WTC11 (cell line): Measurements from ENCODE around the gene CARS1. TPM values are rescaled to one million over a fixed set of nuclear protein-coding genes. Genes with fewer than 3 reads are reported as not detected.

Experiments used
- ATAC-seq: fragments of 200-7000 bp; cut with Tn5 transposase; 2 replicates; pipeline ENCODE4 v1.10.0; 2021; ENCODE audit warnings: mild to moderate bottlenecking, moderate library complexity
- CTCF ChIA-PET: fragments of 300-600 bp; sonication (Branson Sonifier 250); formaldehyde crosslinking; loops from one replicate; lab custom pipeline; 2021; ENCODE audit warnings: antibody characterized with exemption; lab: Charles Lee
- POLR2A ChIA-PET: fragments of 350-600 bp; sonication (Branson Sonifier 250); formaldehyde crosslinking; loops from one replicate; lab custom pipeline; 2021; ENCODE audit warnings: antibody characterized with exemption; lab: Charles Lee
- DNase-seq: peaks from one replicate; pipeline ENCODE4 v3.0.0; 2021; ENCODE audit warnings: low spot score
- H3K27ac Mint-ChIP-seq: 2 replicates; pipeline ENCODE4 v1.8.0; 2021; ENCODE audit warnings: mixed read lengths
- H3K27me3 Mint-ChIP-seq: 2 replicates; pipeline ENCODE4 v1.8.0; 2021; ENCODE audit warnings: low read depth, mild to moderate bottlenecking, moderate library complexity, mixed read lengths
- H3K36me3 Mint-ChIP-seq: 2 replicates; pipeline ENCODE4 v1.8.0; 2021; ENCODE audit warnings: mixed read lengths
- H3K4me1 Mint-ChIP-seq: 2 replicates; pipeline ENCODE4 v1.8.0; 2022; ENCODE audit warnings: mixed read lengths
- H3K4me3 Mint-ChIP-seq: 2 replicates; pipeline ENCODE4 v1.8.0; 2021; ENCODE audit warnings: mild to moderate bottlenecking, moderate library complexity, mixed read lengths
- H3K9me3 Mint-ChIP-seq: 2 replicates; pipeline ENCODE4 v1.8.0; 2021; ENCODE audit warnings: mixed read lengths
- ATF3 ChIP-seq: sonication (generic); formaldehyde crosslinking; conservative IDR thresholded peaks from 2 replicates; pipeline ENCODE4 v1.8.1; 2022; ENCODE audit warnings: mild to moderate bottlenecking, missing genetic modification reagents
- CTCF ChIP-seq: fragments of 200-600 bp; IDR thresholded peaks from 2 replicates; pipeline ENCODE4 v1.8.0; 2022; ENCODE audit warnings: antibody characterized with exemption
- ELF4 ChIP-seq: sonication (generic); formaldehyde crosslinking; IDR thresholded peaks from 2 replicates; pipeline ENCODE4 v1.8.1; 2022; ENCODE audit warnings: low read depth, mild to moderate bottlenecking, moderate library complexity, missing genetic modification reagents
- FOXK1 ChIP-seq: sonication (generic); formaldehyde crosslinking; IDR thresholded peaks from 2 replicates; pipeline ENCODE4 v1.8.0; 2022; ENCODE audit warnings: mild to moderate bottlenecking, moderate library complexity, missing genetic modification reagents
- GRHL2 ChIP-seq: fragments of 250-450 bp; sonication (Bioruptor Pico); IDR thresholded peaks from 2 replicates; pipeline ENCODE4 v1.8.0; 2022; ENCODE audit warnings: mild to moderate bottlenecking, moderate library complexity; ENCODE audit not compliant: insufficient replicate concordance, severe bottlenecking
- GTF2I ChIP-seq: fragments of 250-450 bp; sonication (Bioruptor Pico); conservative IDR thresholded peaks from 2 replicates; pipeline ENCODE4 v1.4.0; 2021; ENCODE audit warnings: mild to moderate bottlenecking
- IRF1 ChIP-seq: sonication (generic); formaldehyde crosslinking; IDR thresholded peaks from 2 replicates; pipeline ENCODE4 v1.8.0; 2023; ENCODE audit warnings: missing genetic modification reagents
- MYBL2 ChIP-seq: sonication (generic); formaldehyde crosslinking; IDR thresholded peaks from 2 replicates; pipeline ENCODE4 v1.8.1; 2023; ENCODE audit warnings: mild to moderate bottlenecking, moderate library complexity, missing genetic modification reagents
- NFYB ChIP-seq: sonication (generic); formaldehyde crosslinking; conservative IDR thresholded peaks from 2 replicates; pipeline ENCODE4 v1.8.0; 2022; ENCODE audit warnings: low read depth, missing genetic modification reagents
- OVOL2 ChIP-seq: fragments of 250-450 bp; sonication (Bioruptor Pico); IDR thresholded peaks from 2 replicates; pipeline ENCODE4 v1.9.0; 2021; ENCODE audit warnings: mild to moderate bottlenecking, borderline replicate concordance
- SOX15 ChIP-seq: fragments of 250-450 bp; sonication (Bioruptor Pico); IDR thresholded peaks from 2 replicates; pipeline ENCODE4 v1.9.0; 2021; ENCODE audit warnings: mild to moderate bottlenecking
- STAT6 ChIP-seq: sonication (generic); formaldehyde crosslinking; conservative IDR thresholded peaks from 2 replicates; pipeline ENCODE4 v1.8.1; 2023; ENCODE audit warnings: mild to moderate bottlenecking, low read depth, missing genetic modification reagents, moderate library complexity
- TCF7 ChIP-seq: sonication (generic); formaldehyde crosslinking; IDR thresholded peaks from 2 replicates; pipeline ENCODE4 v1.8.0; 2022; ENCODE audit warnings: mild to moderate bottlenecking, low read depth, missing genetic modification reagents, moderate library complexity
- TEAD4 ChIP-seq: sonication (generic); formaldehyde crosslinking; IDR thresholded peaks from 2 replicates; pipeline ENCODE4 v1.8.0; 2022; ENCODE audit warnings: mild to moderate bottlenecking, missing genetic modification reagents
- USF1 ChIP-seq: sonication (generic); formaldehyde crosslinking; IDR thresholded peaks from 2 replicates; pipeline ENCODE4 v1.8.0; 2022; ENCODE audit warnings: mild to moderate bottlenecking, missing genetic modification reagents
- ZNF281 ChIP-seq: sonication (generic); formaldehyde crosslinking; IDR thresholded peaks from 2 replicates; pipeline ENCODE4 v1.8.0; 2023; ENCODE audit warnings: mild to moderate bottlenecking, missing genetic modification reagents
- ZNF317 ChIP-seq: sonication (generic); formaldehyde crosslinking; IDR thresholded peaks from 2 replicates; pipeline ENCODE4 v1.8.1; 2023; ENCODE audit warnings: low read depth, mild to moderate bottlenecking, moderate library complexity, missing genetic modification reagents, borderline replicate concordance
- ZNF416 ChIP-seq: fragments of 250-450 bp; sonication (Bioruptor Pico); IDR thresholded peaks from 2 replicates; pipeline ENCODE4 v1.9.0; 2021; ENCODE audit warnings: mild to moderate bottlenecking, inconsistent platforms
- ZSCAN18 ChIP-seq: fragments of 250-450 bp; sonication (Bioruptor Pico); IDR thresholded peaks from 2 replicates; pipeline ENCODE4 v2.1.2; 2022; ENCODE audit warnings: mild to moderate bottlenecking, moderate library complexity
- total RNA-seq: library from RNA; stranded (reverse); gene quantifications from 3 replicates; pipeline ENCODE4 v1.2.3, GENCODE V29; 2021

The CARS1 gene
- total RNA-seq, 1 experiment from 2014 or later, result 92.0 TPM

GRCh38 chr11:3014943-3015342 is 42.3 kb downstream of the CARS1 start:
- DNase-seq, result no peak
- Mint-ChIP-seq H3K4me1 (no peaks in the 10 kb centered on the region), H3K9me3 (no peaks in the 10 kb centered on the region), H3K27ac (no peak overlapping the region), H3K4me3 (no peak overlapping the region)
- CTCF ChIA-PET, result interaction anchor here (1.7 kb wide), 1 partner anchor 22 kb away, joined by 7 read pairs; no protein-coding TSS in a partner anchor
- TF ChIP-seq NFYB, result no peak
- no peak for TF ChIP-seq MYBL2 (CRISPR knock-in tag)
- no peak for TF ChIP-seq ELF4 (CRISPR knock-in tag)
- TF ChIP-seq TCF7 (CRISPR knock-in tag), result no peak
- TF ChIP-seq, all 79 proteins: peak for 0
- peaks cover 64% of the 10 kb centered on the region for H3K36me3 Mint-ChIP-seq
- H3K27me3 Mint-ChIP-seq, result no peaks in the 10 kb centered on the region
- POLR2A ChIA-PET, result interaction anchor here (1.1 kb wide), 1 partner anchor 16 kb away, joined by 3 read pairs; no protein-coding TSS in a partner anchor
- no peak for ATAC-seq

GRCh38 chr11:3014057-3014938 is 42.9 kb downstream of the CARS1 start:
- Mint-ChIP-seq H3K4me1 (no peaks in the 10 kb centered on the region), H3K9me3 (no peaks in the 10 kb centered on the region), H3K4me3 (no peak overlapping the region), H3K27ac (no peak overlapping the region), H3K36me3 (peaks cover 65% of the 10 kb centered on the region), H3K27me3 (no peaks in the 10 kb centered on the region)
- CTCF ChIA-PET, result interaction anchor here (1.7 kb wide), 1 partner anchor 23 kb away, joined by 7 read pairs; no protein-coding TSS in a partner anchor
- ATAC-seq, result no peak
- POLR2A ChIA-PET, result interaction anchor here (1.1 kb wide), 1 partner anchor 15 kb away, joined by 3 read pairs; no protein-coding TSS in a partner anchor
- no peak for DNase-seq
- no peak for TF ChIP-seq GTF2I (CRISPR knock-in tag)
- TF ChIP-seq USF1 (CRISPR knock-in tag), result no peak
- TF ChIP-seq CTCF, result no peak
- no peak for TF ChIP-seq TCF7 (CRISPR knock-in tag)
- TF ChIP-seq ZNF281 (CRISPR knock-in tag), result no peak
- no peak for TF ChIP-seq FOXK1 (CRISPR knock-in tag)
- TF ChIP-seq ZNF416 (CRISPR knock-in tag), result no peak
- no peak for TF ChIP-seq TEAD4 (CRISPR knock-in tag)
- TF ChIP-seq OVOL2 (CRISPR knock-in tag), result no peak
- TF ChIP-seq ZNF317 (CRISPR knock-in tag), result no peak
- no peak for TF ChIP-seq SOX15 (CRISPR knock-in tag)
- no peak for TF ChIP-seq IRF1 (CRISPR knock-in tag)
- TF ChIP-seq STAT6 (CRISPR knock-in tag), result no peak
- TF ChIP-seq ATF3 (CRISPR knock-in tag), result no peak
- no peak for TF ChIP-seq ZSCAN18 (CRISPR knock-in tag)
- no peak for TF ChIP-seq GRHL2 (CRISPR knock-in tag)
